Gastroesophageal sphincter (tissue), 3 donors: ENCODE data around the gene NDUFS8.

Experiments
- POLR2A ChIP-seq, 2 donors: fragments of 450-650 bp; IDR thresholded peaks; one replicate each; pipeline ENCODE4 v1.6.1; 2017; ENCODE audit warnings: antibody characterized with exemption in 2 of 2, mild to moderate bottlenecking in 2 of 2, moderate library complexity in 1 of 2
- POLR2AphosphoS5 ChIP-seq: sonication (generic); formaldehyde crosslinking; IDR thresholded peaks from one replicate; pipeline ENCODE4 v1.6.1; 2017; ENCODE audit warnings: antibody characterized with exemption
- TF ChIP-seq, protein P1 (sequence below), 4 experiments: fragments of 200-600 bp in 2 of 4; fragments of 450-650 bp in 2 of 4; sonication (generic) in 1 of 4; IDR thresholded peaks; one replicate each; pipeline ENCODE4 v1.5.1; 2017 to 2019; ENCODE audit warnings: antibody characterized with exemption in 4 of 4, mild to moderate bottlenecking in 2 of 4, moderate library complexity in 2 of 4

DNA sequence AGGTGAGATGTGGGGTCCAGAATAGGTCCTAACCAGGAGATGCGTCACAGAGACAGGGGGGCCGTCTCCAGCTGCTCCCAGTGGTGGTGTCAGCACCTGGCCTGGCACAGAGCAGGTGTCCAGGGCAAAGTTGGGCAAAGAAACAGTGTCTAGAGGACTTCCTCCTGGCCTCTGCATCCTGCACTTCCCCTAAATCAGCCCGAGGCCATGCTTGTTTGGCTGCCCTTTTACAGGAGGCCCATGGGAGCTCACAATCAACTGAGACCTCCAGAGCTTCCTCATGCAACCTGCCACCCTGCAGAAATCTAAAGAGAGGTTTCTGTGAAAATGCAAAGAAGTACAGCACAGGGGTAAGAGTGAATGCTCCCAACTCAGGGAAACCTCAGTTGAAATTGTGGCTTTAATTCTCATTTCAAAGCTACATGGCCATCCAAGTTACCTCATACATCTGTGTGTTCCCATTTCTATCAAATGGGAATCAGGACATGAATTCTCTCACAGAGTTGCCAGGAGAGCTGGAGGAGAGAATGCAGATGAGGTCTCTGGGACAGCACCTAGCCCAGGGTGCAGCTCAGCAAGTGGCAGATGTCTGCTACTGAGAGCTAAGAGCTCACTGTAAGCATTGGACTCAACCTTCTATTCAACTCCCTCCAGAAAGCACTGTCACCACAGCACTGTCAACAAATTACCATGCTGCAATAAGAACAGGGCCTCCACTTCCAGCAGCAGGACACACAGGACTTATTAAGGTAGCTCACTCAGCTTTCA lies 41.0 kb downstream of the NDUFS8 start:
- TF ChIP-seq POLR2A (IDR thresholded peaks at IDR 0.05), result no peak
- TF ChIP-seq, protein P1, sequence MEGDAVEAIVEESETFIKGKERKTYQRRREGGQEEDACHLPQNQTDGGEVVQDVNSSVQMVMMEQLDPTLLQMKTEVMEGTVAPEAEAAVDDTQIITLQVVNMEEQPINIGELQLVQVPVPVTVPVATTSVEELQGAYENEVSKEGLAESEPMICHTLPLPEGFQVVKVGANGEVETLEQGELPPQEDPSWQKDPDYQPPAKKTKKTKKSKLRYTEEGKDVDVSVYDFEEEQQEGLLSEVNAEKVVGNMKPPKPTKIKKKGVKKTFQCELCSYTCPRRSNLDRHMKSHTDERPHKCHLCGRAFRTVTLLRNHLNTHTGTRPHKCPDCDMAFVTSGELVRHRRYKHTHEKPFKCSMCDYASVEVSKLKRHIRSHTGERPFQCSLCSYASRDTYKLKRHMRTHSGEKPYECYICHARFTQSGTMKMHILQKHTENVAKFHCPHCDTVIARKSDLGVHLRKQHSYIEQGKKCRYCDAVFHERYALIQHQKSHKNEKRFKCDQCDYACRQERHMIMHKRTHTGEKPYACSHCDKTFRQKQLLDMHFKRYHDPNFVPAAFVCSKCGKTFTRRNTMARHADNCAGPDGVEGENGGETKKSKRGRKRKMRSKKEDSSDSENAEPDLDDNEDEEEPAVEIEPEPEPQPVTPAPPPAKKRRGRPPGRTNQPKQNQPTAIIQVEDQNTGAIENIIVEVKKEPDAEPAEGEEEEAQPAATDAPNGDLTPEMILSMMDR (IDR thresholded peaks at IDR 0.05), result no peak
- no peak for TF ChIP-seq POLR2AphosphoS5
